OCI-LY7 (cell line): ENCODE measurements around the gene SCP2D1. TPM values are rescaled to one million over a fixed set of nuclear protein-coding genes. Genes with fewer than 3 reads are reported as not detected.
A peak's percentile ranks its signal among the peaks of the same experiment; 100 is the strongest.

Experiments
- BruUV-seq: library from RNA; stranded (reverse); fragments of 400-500 nt; replicated peaks from 2 replicates; lab custom pipeline; 2021; lab: Mats Ljungman, UMichigan
- CTCF ChIA-PET: fragments of 300-600 bp; sonication (Branson Sonifier 250); formaldehyde crosslinking; loops from one replicate; lab custom pipeline; 2022; ENCODE audit warnings: antibody characterized with exemption; ENCODE audit not compliant: unreplicated experiment; lab: Charles Lee
- POLR2A ChIA-PET: fragments of 300-600 bp; sonication (Branson Sonifier 250); formaldehyde crosslinking; loops from one replicate; lab custom pipeline; 2022; ENCODE audit warnings: antibody characterized with exemption; lab: Charles Lee
- DNase-seq: peaks from one replicate; pipeline ENCODE4 v3.0.0-alpha.2; 2015; ENCODE audit warnings: low spot score
- H2AFZ ChIP-seq: fragments of 200-600 bp; sonication (generic), shearing (Covaris generic); 2 replicates; pipeline ENCODE4 v1.6.1; 2014; ENCODE audit warnings: mild to moderate bottlenecking, antibody characterized with exemption, low read length, moderate library complexity
- H3K27ac ChIP-seq: fragments of 200-600 bp; sonication (generic); 2 replicates; pipeline ENCODE4 v1.5.1; 2014; ENCODE audit warnings: mixed run types, low read depth, mild to moderate bottlenecking, moderate library complexity, low read length, inconsistent platforms; ENCODE audit not compliant: poor library complexity, severe bottlenecking
- H3K36me3 ChIP-seq: fragments of 200-600 bp; sonication (generic); 2 replicates; pipeline ENCODE4 v1.6.1; 2014; ENCODE audit warnings: mild to moderate bottlenecking, antibody characterized with exemption, low read length, moderate library complexity, mixed read lengths; ENCODE audit not compliant: insufficient read depth
- H3K4me1 ChIP-seq: fragments of 200-600 bp; sonication (generic); 2 replicates; pipeline ENCODE4 v1.5.1; 2014; ENCODE audit warnings: mild to moderate bottlenecking, low read length; ENCODE audit not compliant: insufficient read depth, poor library complexity, severe bottlenecking
- H3K4me2 ChIP-seq: fragments of 200-600 bp; sonication (generic); 2 replicates; pipeline ENCODE4 v1.6.1; 2014; ENCODE audit warnings: mild to moderate bottlenecking, low read length
- H3K4me3 ChIP-seq: fragments of 200-600 bp; sonication (generic); 2 replicates; pipeline ENCODE4 v1.5.1; 2014; ENCODE audit warnings: mild to moderate bottlenecking, low read depth, low read length; ENCODE audit not compliant: poor library complexity, severe bottlenecking
- H3K79me2 ChIP-seq: fragments of 200-600 bp; sonication (generic); 2 replicates; pipeline ENCODE4 v1.6.1; 2016; ENCODE audit warnings: low read depth, mild to moderate bottlenecking, low read length, moderate library complexity, mixed read lengths; ENCODE audit not compliant: insufficient read depth
- H3K9me2 ChIP-seq: fragments of 200-600 bp; sonication (generic); 2 replicates; pipeline ENCODE4 v1.6.1; 2016; ENCODE audit warnings: mild to moderate bottlenecking, low read length, mixed read lengths; ENCODE audit not compliant: insufficient read depth
- H3K9me3 ChIP-seq: fragments of 200-600 bp; sonication (generic); 2 replicates; pipeline ENCODE4 v1.6.1; 2014; ENCODE audit warnings: mild to moderate bottlenecking, mixed run types, low read length, mixed read lengths
- H4K20me1 ChIP-seq: fragments of 200-600 bp; sonication (generic); 2 replicates; pipeline ENCODE4 v1.6.1; 2014; ENCODE audit warnings: mild to moderate bottlenecking, antibody characterized with exemption, low read length, moderate library complexity, mixed read lengths; ENCODE audit not compliant: insufficient read depth
- CTCF ChIP-seq: fragments of 200-600 bp; sonication (generic); conservative IDR thresholded peaks from 2 replicates; pipeline ENCODE4 v1.5.1; 2014; ENCODE audit warnings: mild to moderate bottlenecking, antibody characterized with exemption, low read length, moderate library complexity, mixed read lengths
- EZH2phosphoT487 ChIP-seq: fragments of 200-600 bp; sonication (generic); IDR thresholded peaks from 2 replicates; pipeline ENCODE4 v1.6.1; 2018; ENCODE audit warnings: low read depth, borderline replicate concordance, mild to moderate bottlenecking, mixed run types, antibody characterized with exemption, low read length, moderate library complexity, mixed read lengths
- intact Hi-C: fragments of 100-400 bp; cut with micrococcal nuclease; formaldehyde crosslinking; loops from one replicate; pipeline ENCODE4 v1.10.0; 2022; ENCODE audit not compliant: unreplicated experiment
- total RNA-seq, 2 experiments: library from RNA; depleted of rRNA in 1 of 2; stranded (reverse); fragments of >200 nt in 1 of 2; shearing (Covaris generic) in 1 of 2; gene quantifications; 2 replicates each; pipeline ENCODE4 v1.2.3, GENCODE V29; 2014 to 2022

Gene SCP2D1
- total RNA-seq, 2 experiments from 2014 or later, result not detected

GRCh38 chr20:18808712-18809111 lies 4.9 kb upstream of the SCP2D1 start:
- Histone ChIP-seq H3K4me1 (no peaks in the 10 kb centered on the region), H3K9me3 (no peaks in the 10 kb centered on the region), H2AFZ (no peak overlapping the region), H3K9me2 (no peaks in the 10 kb centered on the region), H4K20me1 (no peaks in the 10 kb centered on the region), H3K4me2 (no peak overlapping the region), H3K36me3 (no peaks in the 10 kb centered on the region), H3K79me2 (no peaks in the 10 kb centered on the region), H3K27ac (no peak overlapping the region), H3K4me3 (no peak overlapping the region)
- no peak for TF ChIP-seq EZH2phosphoT487
- no peak for TF ChIP-seq CTCF
- BruUV-seq, result no TSS peak
- CTCF ChIA-PET, result no interaction called here
- POLR2A ChIA-PET, result interaction anchor here (1.2 kb wide), 1 partner anchor 15 kb away, joined by 3 read pairs; no protein-coding TSS in a partner anchor
- intact Hi-C loops, result no loop called here
- DNase-seq, result peak; percentile 22

- CTCF ChIA-PET, result no interaction called here
- no peaks in the 10 kb centered on the region for H3K9me3 ChIP-seq
Observed at GRCh38 chr20:18811186-18811585, 2.4 kb upstream of the SCP2D1 start.

More at GRCh38 chr20:18811186-18811585, 2.4 kb upstream of the SCP2D1 start:
- Histone ChIP-seq H3K4me2 (no peak overlapping the region), H4K20me1 (no peaks in the 10 kb centered on the region), H3K36me3 (no peaks in the 10 kb centered on the region), H3K4me1 (no peaks in the 10 kb centered on the region), H3K79me2 (no peaks in the 10 kb centered on the region), H3K9me2 (no peaks in the 10 kb centered on the region), H3K4me3 (no peak overlapping the region), H3K27ac (no peak overlapping the region), H2AFZ (no peak overlapping the region)
- intact Hi-C loops, result no loop called here
- BruUV-seq, result no TSS peak
- TF ChIP-seq EZH2phosphoT487 (no peak), CTCF (no peak)
- POLR2A ChIA-PET, result interaction anchor here (1.1 kb wide), 1 partner anchor 134 kb away, joined by 3 read pairs; no protein-coding TSS in a partner anchor
- no peak for DNase-seq
